Measurements from ENCODE around the gene SCLY.
A peak's percentile ranks its signal among the peaks of the same experiment; 100 is the strongest.

The SCLY gene

DNA sequence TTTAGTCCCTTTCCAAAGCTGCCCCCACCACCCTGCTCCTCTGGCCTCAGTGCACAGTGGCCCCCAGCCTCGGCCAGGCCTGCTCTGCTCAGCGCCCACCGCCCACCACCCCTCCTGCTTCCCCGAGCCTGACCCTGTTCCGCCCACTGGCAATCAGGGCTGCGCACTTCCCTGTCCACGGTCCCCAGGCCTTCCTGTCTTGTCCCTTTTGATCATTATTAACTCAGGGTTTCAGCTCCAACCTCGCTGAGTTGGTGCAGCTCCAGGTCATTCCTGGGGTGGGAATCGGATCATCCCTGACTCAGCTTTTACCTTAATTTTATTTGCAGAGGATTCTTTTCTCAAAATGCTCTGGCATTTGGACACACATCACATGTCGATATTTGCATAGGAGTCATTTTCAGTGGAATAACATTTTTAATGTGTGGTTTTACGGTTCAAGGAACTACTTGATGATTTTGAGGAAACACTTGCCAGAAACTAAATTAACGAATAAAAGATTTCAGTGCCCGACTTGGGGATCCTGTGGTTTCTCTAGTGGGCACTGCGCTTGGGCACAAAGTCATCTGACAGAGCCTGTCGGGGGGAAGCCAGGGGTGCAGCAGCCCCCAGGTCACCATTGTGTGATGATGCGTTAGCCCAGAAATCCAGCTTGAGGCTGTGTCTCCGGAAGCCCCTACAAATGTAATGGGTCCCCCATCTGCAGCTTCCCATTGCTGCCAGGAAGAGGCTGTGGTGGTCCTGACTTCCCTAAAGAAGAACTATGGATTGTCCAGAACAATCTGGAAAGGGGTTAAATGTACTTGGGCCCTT lies 38.3 kb downstream of the SCLY start:
- DNase-seq: no peak

- DNase-seq: no peak
These were observed 38.9 kb downstream of the SCLY start for GRCh38 chr2:238099714-238100048.

- no peak for DNase-seq
These were observed 39.4 kb downstream of the SCLY start, which contains the start of gene ESPNL for GRCh38 chr2:238100049-238100820. Gene ESPNL, plus strand, starts transcription at chr2:238100340. Its CDS starts 80 bp downstream, at chr2:238100420.

DNA sequence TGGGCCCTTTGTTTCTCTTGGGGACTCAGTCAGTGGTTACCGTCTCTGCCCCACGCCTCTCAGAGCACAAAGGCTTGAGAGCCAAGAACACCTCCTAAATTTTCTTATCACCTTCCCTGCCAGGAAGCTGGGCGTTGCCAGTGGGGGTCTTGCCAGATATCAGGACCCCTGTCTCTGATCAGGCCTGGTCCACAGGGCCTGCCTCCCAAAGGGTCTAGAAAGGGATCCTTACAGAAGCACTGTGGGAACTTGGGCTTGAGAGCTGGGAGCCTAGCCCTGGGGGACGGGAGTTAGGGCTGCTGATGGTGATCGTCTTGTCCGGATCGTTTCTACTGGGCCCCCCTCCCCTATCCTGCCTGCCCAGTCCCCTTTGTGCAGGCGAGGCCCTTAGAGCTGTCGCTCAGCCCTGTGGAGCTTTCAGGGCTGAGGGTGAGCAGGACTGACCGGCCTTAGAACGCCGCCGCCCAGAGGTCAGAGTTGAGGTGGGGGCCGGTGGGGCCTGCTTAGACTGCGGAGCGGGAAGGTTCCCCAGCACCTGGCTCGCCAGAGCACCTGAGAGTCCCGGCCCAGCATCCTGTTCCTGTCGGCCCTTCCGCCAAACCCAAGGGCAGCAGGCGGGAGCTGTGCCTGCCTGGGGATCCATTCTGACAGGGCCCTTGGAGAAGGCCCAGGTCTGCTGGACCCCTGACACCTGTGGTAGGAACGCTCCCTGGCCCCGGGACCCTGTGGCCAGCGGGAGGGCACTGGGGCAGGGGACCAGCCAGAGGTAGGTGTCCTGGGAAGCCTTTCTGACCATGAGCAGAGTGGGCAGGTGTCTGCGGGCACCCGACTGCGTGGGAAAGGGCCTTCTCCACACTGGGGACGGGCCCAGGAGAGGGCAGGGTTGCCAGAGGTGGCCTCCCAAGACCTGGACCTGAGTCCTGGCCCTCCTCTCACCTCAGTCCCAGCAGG lies 40.3 kb downstream of the SCLY start:
- no peak for DNase-seq

DNA sequence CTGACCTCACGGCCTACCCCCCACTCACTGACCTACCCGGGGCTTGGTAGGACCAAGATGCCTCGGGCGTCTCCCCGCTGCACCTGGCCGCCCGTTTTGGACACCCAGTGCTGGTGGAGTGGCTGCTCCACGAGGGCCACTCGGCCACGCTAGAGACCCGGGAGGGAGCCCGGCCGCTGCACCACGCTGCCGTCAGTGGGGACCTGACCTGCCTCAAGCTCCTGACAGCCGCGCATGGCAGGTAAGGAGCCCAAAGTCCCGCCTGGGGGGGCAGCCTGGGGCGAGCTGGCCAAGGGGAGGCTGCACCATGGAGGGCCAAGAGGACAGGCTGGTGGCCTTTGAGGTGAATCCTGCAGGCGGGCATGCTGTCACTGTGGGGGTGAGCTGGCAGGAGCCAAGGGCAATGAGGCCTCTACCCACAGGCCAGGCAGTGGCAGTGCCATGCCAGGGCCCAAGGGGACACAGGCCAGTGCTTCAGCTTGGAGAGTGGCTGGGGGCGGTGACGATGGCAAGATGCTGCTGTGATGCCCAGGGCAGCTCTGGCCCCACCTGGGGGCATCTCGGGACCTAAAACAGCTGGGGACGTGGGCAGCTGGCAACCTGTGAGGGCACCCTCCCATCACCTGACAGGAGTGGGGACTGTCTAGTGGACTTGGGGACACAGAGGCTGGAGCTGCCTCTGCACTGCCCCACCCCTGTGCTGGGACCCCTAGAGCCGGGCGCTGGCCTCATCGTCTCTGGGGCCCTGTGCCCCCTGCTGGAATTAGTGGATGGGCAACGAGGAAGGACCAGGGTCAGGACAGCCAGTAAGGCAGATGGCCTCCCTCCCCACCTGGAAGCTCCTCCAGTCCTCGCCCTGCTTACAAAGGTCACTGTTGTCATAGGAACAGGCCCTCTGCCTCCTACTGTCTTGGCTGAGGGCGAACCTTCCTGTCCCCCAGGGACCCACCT lies 41.4 kb downstream of the SCLY start:
- no peak for DNase-seq

DNA sequence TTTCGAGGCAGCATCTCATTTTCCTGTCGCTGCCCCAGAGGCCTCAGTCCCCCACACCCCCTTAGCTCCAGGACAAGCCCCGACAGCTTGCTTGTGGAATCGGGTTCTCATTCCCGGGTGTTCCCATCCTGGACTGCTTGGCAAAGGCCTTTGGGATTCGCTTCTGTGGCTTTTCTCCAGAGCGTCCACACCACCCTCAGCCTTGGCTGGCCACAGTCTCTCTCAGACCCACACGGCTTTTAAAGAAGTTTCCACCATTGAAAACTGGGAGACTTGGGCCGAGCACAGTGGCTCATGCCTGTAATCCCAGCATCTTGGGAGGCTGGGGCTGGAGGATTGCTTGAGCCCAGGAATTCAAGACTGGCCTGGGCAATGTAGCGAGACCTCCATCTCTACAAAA lies 42.1 kb downstream of the SCLY start:
- DNase-seq: no peak

DNA sequence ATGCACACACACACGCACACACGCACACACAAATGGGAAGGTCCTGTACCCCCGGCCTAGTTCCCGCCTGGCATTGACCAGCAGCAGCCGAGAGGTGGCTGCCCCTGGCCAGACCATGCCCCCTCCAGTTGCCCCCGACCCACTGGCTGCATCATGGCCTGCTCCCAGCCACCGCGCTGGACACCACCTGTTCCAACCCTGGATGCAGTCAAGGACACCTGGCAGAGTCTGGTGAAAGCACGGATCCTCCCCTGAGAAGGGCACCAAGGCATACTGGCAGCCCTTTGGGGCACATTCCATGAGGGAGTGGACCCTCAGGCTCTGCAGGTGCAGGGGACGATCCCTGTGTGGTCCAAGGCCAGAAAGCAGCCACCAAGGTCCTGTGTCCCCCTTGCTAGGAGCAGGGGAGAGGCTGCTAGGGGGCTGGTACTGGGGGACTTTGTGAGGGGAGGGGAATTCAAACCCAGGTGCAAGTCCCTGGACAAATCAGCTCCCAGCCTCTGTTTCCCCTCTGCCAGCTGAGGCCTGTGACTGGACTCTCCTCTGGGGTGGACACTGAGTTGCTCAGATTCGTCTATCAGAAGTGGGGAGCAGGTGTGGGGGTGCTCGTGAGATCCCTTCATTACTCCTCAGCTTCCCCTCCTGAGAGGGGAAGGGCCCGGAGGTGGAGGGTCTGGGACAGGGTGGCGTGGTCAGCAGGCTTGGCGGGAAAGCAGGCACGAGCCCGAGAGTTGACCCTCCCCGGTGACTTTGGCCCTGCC lies 42.8 kb downstream of the SCLY start:
- no peak for DNase-seq

- no peak for DNase-seq
These were observed 43.5 kb downstream of the SCLY start for GRCh38 chr2:238104226-238104690.

GRCh38 chr2:238104691-238105371 lies 44.0 kb downstream of the SCLY start:
- DNase-seq: no peak

- DNase-seq: no peak
These were observed 44.9 kb downstream of the SCLY start for GRCh38 chr2:238105506-238106338.

DNA sequence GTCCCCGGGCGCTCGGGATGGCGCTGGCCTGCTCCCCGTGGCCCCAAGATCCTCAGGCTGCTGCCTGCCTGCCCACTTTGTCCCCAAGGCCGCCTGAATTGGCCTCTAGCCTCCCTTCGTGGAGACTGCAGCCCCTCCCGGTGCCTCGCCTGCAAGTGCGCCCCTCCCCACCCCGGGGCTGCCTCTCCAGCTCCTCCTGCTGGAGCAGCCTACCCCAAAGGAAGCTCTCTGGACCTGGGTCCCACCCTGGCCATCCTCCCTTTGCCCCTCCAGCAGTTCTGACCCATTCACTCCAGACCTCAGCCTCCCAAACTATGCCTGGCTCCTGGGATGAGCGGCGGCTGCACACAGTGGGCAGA lies 45.5 kb downstream of the SCLY start:
- no peak for DNase-seq

DNA sequence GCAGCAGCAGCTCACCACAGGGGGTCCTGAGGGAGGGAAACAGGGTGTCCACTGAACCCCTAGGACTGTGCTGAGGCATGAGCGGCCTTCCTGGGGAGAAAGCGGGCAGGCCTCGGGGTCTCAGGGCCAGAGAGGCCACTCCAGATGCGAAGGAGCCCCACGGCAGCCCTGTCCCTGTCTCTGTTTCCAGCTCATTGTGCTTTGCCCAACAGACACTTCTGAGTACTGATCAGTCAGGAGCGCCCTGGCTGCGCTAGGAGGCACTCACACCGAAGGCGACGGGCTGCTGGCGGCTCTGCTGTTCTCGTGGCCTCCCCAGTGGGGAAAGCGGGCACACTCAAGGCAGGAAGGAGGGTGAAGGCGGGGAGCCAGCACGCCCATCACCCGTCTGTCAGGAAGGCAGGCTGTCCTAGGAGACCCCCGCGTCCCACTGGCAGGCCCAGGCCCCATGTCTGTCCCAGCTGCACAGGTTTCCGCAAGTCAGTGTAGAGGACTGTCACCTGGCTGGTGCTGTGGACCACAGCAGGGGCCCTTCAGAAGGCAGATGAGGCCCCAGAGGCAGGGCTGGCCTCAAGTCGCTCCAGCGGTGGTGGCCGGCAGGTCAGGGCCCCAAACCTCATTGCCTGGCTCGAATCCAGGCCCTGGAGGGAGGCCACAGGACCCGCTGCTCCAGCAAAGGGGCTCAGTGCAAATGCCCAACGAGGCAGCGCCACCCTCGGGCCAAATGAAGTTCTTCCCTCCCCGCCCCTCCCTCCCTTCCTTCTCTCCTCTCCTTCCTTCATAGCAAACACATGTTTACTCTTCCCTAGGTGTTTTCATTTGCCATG lies 46.1 kb downstream of the SCLY start:
- no peak for DNase-seq

GRCh38 chr2:238107525-238108422 lies 47.0 kb downstream of the SCLY start:
- DNase-seq: no peak

GRCh38 chr2:238108423-238109183 lies 47.8 kb downstream of the SCLY start:
- DNase-seq: peak; percentile 35

- DNase-seq: no peak
These were observed 52.8 kb downstream of the SCLY start for GRCh38 chr2:238113611-238114010.

GRCh38 chr2:238114331-238114841 lies 53.6 kb downstream of the SCLY start:
- no peak for DNase-seq
